GM12801 (cell line): ENCODE results near the gene KIF5C.

Source experiments
- CTCF ChIP-seq: IDR thresholded peaks from one replicate; pipeline ENCODE4 v1.5.1; 2011; ENCODE audit warnings: control low read depth; ENCODE audit not compliant: insufficient read length; ENCODE audit errors: extremely low read depth

Gene KIF5C

GRCh38 chr2:148935791-148936190, 60.8 kb downstream of the KIF5C start:
- TF ChIP-seq CTCF, result no peak

- TF ChIP-seq CTCF, result no peak
Observed at GRCh38 chr2:148936857-148937450, 61.9 kb downstream of the KIF5C start.

GRCh38 chr2:148939271-148939670, 64.2 kb downstream of the KIF5C start:
- no peak for TF ChIP-seq CTCF

- TF ChIP-seq CTCF, result no peak
Observed at GRCh38 chr2:148943097-148943496, 68.1 kb downstream of the KIF5C start.

GRCh38 chr2:148944536-148944935, 69.5 kb downstream of the KIF5C start:
- TF ChIP-seq CTCF, result no peak

- TF ChIP-seq CTCF, result no peak
Observed at GRCh38 chr2:148947299-148947698, 72.3 kb downstream of the KIF5C start.

- TF ChIP-seq CTCF, result no peak
Observed at GRCh38 chr2:148948868-148949267, 73.8 kb downstream of the KIF5C start.
